Liver (tissue), 9 donors: ENCODE results near the gene FAM20C. TPM values are rescaled to one million over a fixed set of nuclear protein-coding genes. Genes with fewer than 3 reads are reported as not detected.

ENCODE experiments used
- DNase-seq: peaks from one replicate; pipeline ENCODE4 v3.0.0-alpha.2; 2017; ENCODE audit warnings: low spot score
- H3K27ac ChIP-seq, 2 donors: one replicate each; pipeline ENCODE4 v1.7.0; 2013; ENCODE audit warnings: inconsistent platforms in 2 of 2, low read length in 2 of 2, control low read depth in 1 of 2, low read depth in 1 of 2, mild to moderate bottlenecking in 1 of 2
- H3K27me3 ChIP-seq, 4 donors: one replicate each; pipeline versions ENCODE4 v1.6.1 to v1.7.0; 2013; ENCODE audit warnings: low read length in 3 of 4, inconsistent platforms in 1 of 4, mild to moderate bottlenecking in 1 of 4, moderate library complexity in 1 of 4; ENCODE audit not compliant: control insufficient read depth in 4 of 4, insufficient read depth in 4 of 4
- H3K36me3 ChIP-seq, 4 donors: one replicate each; pipeline versions ENCODE4 v1.6.1 to v1.7.0; 2013; ENCODE audit warnings: low read length in 3 of 4, mild to moderate bottlenecking in 3 of 4, low read depth in 1 of 4, moderate library complexity in 1 of 4; ENCODE audit not compliant: control insufficient read depth in 4 of 4, insufficient read depth in 3 of 4
- H3K4me1 ChIP-seq, 4 donors: one replicate each; pipeline versions ENCODE4 v1.6.1 to v1.7.0; 2013; ENCODE audit warnings: low read length in 3 of 4, mild to moderate bottlenecking in 3 of 4, moderate library complexity in 1 of 4; ENCODE audit not compliant: control insufficient read depth in 4 of 4, insufficient read depth in 4 of 4
- H3K4me3 ChIP-seq, 3 donors: one replicate each; pipeline versions ENCODE4 v1.6.1 to v1.7.0; 2013; ENCODE audit warnings: low read length in 3 of 3, control low read depth in 1 of 3, low read depth in 1 of 3, mild to moderate bottlenecking in 1 of 3
- H3K9ac ChIP-seq, 2 donors: one replicate each; pipeline ENCODE4 v1.7.0; 2013; ENCODE audit warnings: low read length in 2 of 2, mild to moderate bottlenecking in 2 of 2, moderate library complexity in 2 of 2, control low read depth in 1 of 2, low read depth in 1 of 2
- H3K9me3 ChIP-seq, 4 donors: one replicate each; pipeline versions ENCODE4 v1.6.1 to v1.7.0; 2013; ENCODE audit warnings: low read length in 3 of 4; ENCODE audit not compliant: control insufficient read depth in 4 of 4
- EGR1 ChIP-seq, 2 donors: IDR thresholded peaks; 2 replicates each; pipeline ENCODE4 v1.6.1; 2016 to 2018; ENCODE audit warnings: antibody characterized with exemption in 2 of 2, low read depth in 2 of 2
- FOXA1 ChIP-seq: IDR thresholded peaks from 2 replicates; pipeline ENCODE4 v1.6.1; 2016; ENCODE audit warnings: antibody characterized with exemption
- GABPA ChIP-seq, 2 donors: IDR thresholded peaks in 1 of 2; conservative IDR thresholded peaks in 1 of 2; 2 replicates each; pipeline ENCODE4 v1.6.1; 2016; ENCODE audit warnings: antibody characterized with exemption in 2 of 2, mild to moderate bottlenecking in 1 of 2, moderate library complexity in 1 of 2
- HNF4A ChIP-seq, 2 donors: conservative IDR thresholded peaks; 2 replicates each; pipeline ENCODE4 v1.6.1; 2016; ENCODE audit warnings: antibody characterized with exemption in 2 of 2, mild to moderate bottlenecking in 2 of 2
- HNF4G ChIP-seq: IDR thresholded peaks from 2 replicates; pipeline ENCODE4 v1.6.1; 2016; ENCODE audit warnings: antibody characterized with exemption
- MAX ChIP-seq: IDR thresholded peaks from 2 replicates; pipeline ENCODE4 v1.6.1; 2016; ENCODE audit warnings: antibody characterized with exemption
- NR2F2 ChIP-seq: IDR thresholded peaks from 2 replicates; pipeline ENCODE4 v1.6.1; 2016; ENCODE audit warnings: antibody characterized with exemption
- RAD21 ChIP-seq, 2 donors: IDR thresholded peaks; 2 replicates each; pipeline ENCODE4 v1.6.1; 2016; ENCODE audit warnings: antibody characterized with exemption in 2 of 2, mild to moderate bottlenecking in 2 of 2
- REST ChIP-seq: IDR thresholded peaks from 2 replicates; pipeline ENCODE4 v1.6.1; 2016; ENCODE audit warnings: antibody characterized with exemption, mild to moderate bottlenecking
- RXRA ChIP-seq, 2 donors: IDR thresholded peaks; 2 replicates each; pipeline ENCODE4 v1.6.1; 2017 to 2018; ENCODE audit warnings: antibody characterized with exemption in 2 of 2, mild to moderate bottlenecking in 1 of 2
- SP1 ChIP-seq: IDR thresholded peaks from 2 replicates; pipeline ENCODE4 v1.6.1; 2018; ENCODE audit warnings: antibody characterized with exemption, mild to moderate bottlenecking
- YY1 ChIP-seq: IDR thresholded peaks from 2 replicates; pipeline ENCODE4 v1.6.1; 2016; ENCODE audit warnings: antibody characterized with exemption, mild to moderate bottlenecking
- ZBTB33 ChIP-seq: IDR thresholded peaks from 2 replicates; pipeline ENCODE4 v1.6.1; 2016; ENCODE audit warnings: antibody characterized with exemption
- WGBS: extraction: QIAGEN DNeasy Blood & Tissue Kit; methylation state at CpG from one replicate; pipeline ENCODE4 v1.1.7; 2013; 5-methylcytosine and 5-hydroxymethylcytosine counted together
- polyA plus RNA-seq, 2 donors: library from polyadenylated mRNA; stranded (reverse) in 1 of 2; unstranded in 1 of 2; fragments of 200-250 nt in 1 of 2; fragments of >200 nt in 1 of 2; fragmentation: Nextera tagmentation in 1 of 2; extraction: Ambion mirVana in 1 of 2; gene quantifications; one replicate each; pipeline versions ENCODE4 v1.2.1 to v1.2.3, GENCODE V29; 2013 to 2015
- total RNA-seq, 2 donors: library from RNA; depleted of rRNA; stranded (reverse); fragments of >200 nt; gene quantifications; one replicate each; pipeline ENCODE4 v1.2.3, GENCODE V29; 2014
- TF ChIP-seq, protein P1 (sequence below): IDR thresholded peaks from 2 replicates; pipeline ENCODE4 v1.6.1; 2016; ENCODE audit warnings: antibody characterized with exemption
- donor health status: healthy.
- donor health status: healthy.
- donor health status: healthy.
- donor health status: healthy.
- donor health status: healthy.

FAM20C gene
- total and polyA plus RNA-seq, 4 donors = 13.4 to 40.4 (median 31.5) TPM

- Histone ChIP-seq H3K9me3 (no peaks in the 10 kb centered on the region), H3K27me3 (no peaks in the 10 kb centered on the region), H3K4me3 (no peak overlapping the region), H3K27ac (no peak overlapping the region), H3K36me3 (peaks cover 0 to 2% (median 0%) of the 10 kb centered on the region in 4 donors), H3K4me1 (peaks cover 2 to 15% (median 7%) of the 10 kb centered on the region in 4 donors), H3K9ac (no peak overlapping the region)
- TF ChIP-seq, protein P1, sequence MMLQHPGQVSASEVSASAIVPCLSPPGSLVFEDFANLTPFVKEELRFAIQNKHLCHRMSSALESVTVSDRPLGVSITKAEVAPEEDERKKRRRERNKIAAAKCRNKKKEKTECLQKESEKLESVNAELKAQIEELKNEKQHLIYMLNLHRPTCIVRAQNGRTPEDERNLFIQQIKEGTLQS = no peak
- TF ChIP-seq RAD21 (IDR thresholded peaks at IDR 0.05) (no peak), HNF4A (conservative IDR thresholded peaks at IDR 0.05) (no peak), MAX (no peak), ZBTB33 (no peak), EGR1 (IDR thresholded peaks at IDR 0.05; ENCODE audit: low read depth in 2 of 2) (no peak), RXRA (IDR thresholded peaks at IDR 0.05) (no peak), REST (no peak), SP1 (no peak), YY1 (no peak), HNF4G (no peak)
- DNase-seq = no peak
- 95% methylated on average over 25 of the region's 25 CpGs for whole genome bisulfite sequencing
Measured at GRCh38 chr7:151346-152050, 40.9 kb upstream of the FAM20C start.

DNA sequence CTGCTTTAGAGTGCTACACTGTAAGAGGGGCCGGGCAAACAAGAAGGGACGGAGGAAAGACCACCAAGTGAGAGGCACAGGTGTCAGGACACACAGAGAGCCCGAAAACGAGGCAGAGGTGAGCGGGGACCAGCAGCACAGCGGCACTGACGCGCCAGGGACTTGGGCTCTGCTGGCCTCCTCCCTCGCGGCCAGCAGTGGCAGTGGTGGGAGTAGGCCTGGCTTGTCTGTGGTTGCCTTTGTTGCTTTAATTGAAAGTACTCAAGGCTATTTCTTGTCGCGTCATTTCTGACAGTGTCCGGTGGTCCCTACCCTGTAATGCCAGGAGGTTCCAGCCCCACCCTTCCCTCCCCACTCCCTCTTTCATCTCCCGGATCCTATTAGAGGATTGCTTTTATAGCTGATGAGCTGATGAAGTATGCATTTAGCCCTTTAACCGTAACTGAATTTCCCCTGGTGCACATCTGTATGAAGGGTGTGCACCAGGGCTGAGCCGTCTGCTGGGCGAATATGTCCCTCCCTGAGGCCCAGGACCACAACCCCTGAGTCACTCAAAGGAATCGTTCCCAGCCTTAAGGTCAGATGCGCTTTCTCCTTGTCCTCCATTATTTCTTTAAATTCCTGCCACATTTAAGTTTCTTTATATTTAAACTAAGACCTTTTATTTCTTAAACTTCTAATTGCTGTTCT lies 39.5 kb upstream of the FAM20C start:
- whole genome bisulfite sequencing = 94% methylated on average over 19 of the region's 19 CpGs
- Histone ChIP-seq H3K4me3 (no peak overlapping the region), H3K36me3 (no peaks in the 10 kb centered on the region), H3K27ac (no peak overlapping the region), H3K9ac (no peak overlapping the region), H3K9me3 (no peaks in the 10 kb centered on the region), H3K27me3 (no peaks in the 10 kb centered on the region), H3K4me1 (peaks cover 2 to 15% (median 7%) of the 10 kb centered on the region in 4 donors)
- no peak for DNase-seq
- TF ChIP-seq GABPA (IDR thresholded peaks at IDR 0.05 in 1 of 2, conservative IDR thresholded peaks at IDR 0.05 in 1 of 2) = no peak
- no peak for TF ChIP-seq FOXA1
- TF ChIP-seq RXRA (IDR thresholded peaks at IDR 0.05) = no peak
- no peak for TF ChIP-seq NR2F2
- TF ChIP-seq, protein P1 = no peak
